Cerebellar nuclear complex (tissue), 1 donor: ENCODE results near the gene CSAD.

Experiments
- DNase-seq, 2 experiments: peaks; one replicate each; lab custom pipeline; 2025; lab: John Stamatoyannopoulos, UW

CSAD gene

GRCh38 chr12:53199700-53200099 lies 19.0 kb upstream of the CSAD start:
- no peak for DNase-seq

GRCh38 chr12:53198486-53199110 lies 17.9 kb upstream of the CSAD start:
- DNase-seq = no peak

GRCh38 chr12:53197011-53197640 lies 16.4 kb upstream of the CSAD start:
- DNase-seq = no peak

GRCh38 chr12:53196486-53196885 lies 15.8 kb upstream of the CSAD start:
- DNase-seq = no peak

- DNase-seq = no peak
Measured at GRCh38 chr12:53195516-53196420, 15.0 kb upstream of the CSAD start.

- no peak for DNase-seq
Measured at GRCh38 chr12:53194973-53195372, 14.2 kb upstream of the CSAD start.

- DNase-seq = no peak
Measured at GRCh38 chr12:53193985-53194716, 13.4 kb upstream of the CSAD start.

GRCh38 chr12:53193040-53193439 lies 12.3 kb upstream of the CSAD start:
- no peak for DNase-seq

GRCh38 chr12:53192531-53193021 lies 11.9 kb upstream of the CSAD start:
- DNase-seq = no peak

GRCh38 chr12:53191885-53192530 lies 11.3 kb upstream of the CSAD start:
- DNase-seq = no peak

- DNase-seq = no peak
Measured at GRCh38 chr12:53191096-53191884, 10.6 kb upstream of the CSAD start.

GRCh38 chr12:53190108-53190729 lies 9.5 kb upstream of the CSAD start:
- DNase-seq = no peak

GRCh38 chr12:53187145-53187899 lies 6.6 kb upstream of the CSAD start:
- no peak for DNase-seq

GRCh38 chr12:53186745-53187144 lies 6.0 kb upstream of the CSAD start:
- no peak for DNase-seq

GRCh38 chr12:53185582-53186153 lies 4.9 kb upstream of the CSAD start:
- DNase-seq = no peak

- DNase-seq = no peak
Measured at GRCh38 chr12:53184828-53185227, 4.1 kb upstream of the CSAD start.

- no peak for DNase-seq
Measured at GRCh38 chr12:53182903-53183302, 2.2 kb upstream of the CSAD start.

GRCh38 chr12:53181935-53182334 lies 1.2 kb upstream of the CSAD start:
- DNase-seq = no peak
